ENCODE measurements around the gene PRR33.

Gene PRR33

DNA sequence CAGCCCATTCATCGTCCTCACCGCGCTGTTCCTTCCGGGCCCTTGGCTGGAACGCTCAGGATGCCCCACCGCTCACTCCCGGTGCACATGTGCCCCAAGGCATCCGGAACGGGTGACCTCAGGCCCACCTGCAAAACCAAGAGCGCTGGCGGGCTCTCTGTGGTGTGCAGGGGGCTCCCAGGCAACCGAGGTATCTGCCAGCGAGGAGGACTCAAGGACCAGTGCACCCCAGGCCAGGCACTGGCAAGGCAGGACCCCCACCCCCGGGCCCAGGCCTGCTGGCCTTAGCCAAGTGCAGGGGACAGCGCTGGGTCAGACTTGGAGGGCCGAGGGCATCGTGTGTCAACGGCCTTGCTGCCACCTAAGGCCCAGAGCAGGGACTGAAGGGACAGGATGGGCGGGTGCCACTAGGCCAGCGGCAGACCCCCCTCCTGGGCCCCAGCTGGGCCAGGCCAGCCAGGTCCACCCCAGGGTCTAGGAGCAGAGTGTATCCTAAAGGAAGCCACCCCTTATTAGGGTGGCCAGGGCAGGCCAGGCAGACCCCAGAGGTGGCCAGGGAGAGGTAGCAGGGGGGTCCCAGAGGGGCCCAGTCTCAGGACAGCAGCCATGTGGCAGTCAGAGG, 36.3 kb upstream of the PRR33 start:
- DNase-seq (ENCODE audit: low read depth in 2 of 2), result no peak

DNA sequence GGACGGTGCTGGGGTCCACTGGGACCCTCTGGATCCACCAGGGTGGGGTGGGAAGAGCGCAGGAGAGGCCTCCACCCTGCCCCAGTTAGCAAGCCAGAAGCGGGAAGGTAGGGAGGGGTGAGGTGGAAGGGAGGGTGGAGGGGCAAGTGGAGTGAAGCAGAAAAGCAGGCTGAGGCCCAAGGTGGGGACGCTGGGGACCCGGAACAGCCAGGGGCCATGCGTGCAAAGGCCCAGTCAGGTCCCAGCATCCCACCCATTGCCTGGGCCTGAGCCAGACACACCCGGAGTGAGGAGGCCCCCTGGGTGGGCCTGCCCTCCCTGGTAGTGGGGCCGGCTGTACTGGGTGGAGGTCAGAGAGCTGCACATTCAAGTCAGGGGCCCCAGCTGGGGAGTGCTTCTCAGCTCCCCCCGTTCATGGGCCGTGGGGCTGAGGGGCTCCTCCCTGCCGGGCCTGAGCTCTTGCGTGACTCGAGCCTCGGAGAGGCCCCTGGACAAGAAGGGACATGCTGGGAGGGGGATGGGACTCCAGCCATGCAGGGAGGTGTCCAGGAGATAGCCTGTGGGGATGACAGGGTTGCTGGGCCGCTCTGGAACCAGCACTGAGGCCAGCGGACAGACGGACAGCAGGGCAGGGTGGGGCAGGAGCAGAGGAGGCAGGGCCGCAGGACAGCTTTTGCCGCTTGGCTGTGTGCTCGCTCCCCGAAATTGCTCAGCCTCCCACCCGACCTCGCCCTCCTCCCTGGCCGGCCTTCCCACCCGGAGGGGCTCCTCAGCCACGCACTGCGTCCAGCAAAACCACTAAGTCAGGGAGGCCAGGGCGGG, 35.5 kb upstream of the PRR33 start:
- DNase-seq (ENCODE audit: low read depth in 2 of 2), result no peak

DNA sequence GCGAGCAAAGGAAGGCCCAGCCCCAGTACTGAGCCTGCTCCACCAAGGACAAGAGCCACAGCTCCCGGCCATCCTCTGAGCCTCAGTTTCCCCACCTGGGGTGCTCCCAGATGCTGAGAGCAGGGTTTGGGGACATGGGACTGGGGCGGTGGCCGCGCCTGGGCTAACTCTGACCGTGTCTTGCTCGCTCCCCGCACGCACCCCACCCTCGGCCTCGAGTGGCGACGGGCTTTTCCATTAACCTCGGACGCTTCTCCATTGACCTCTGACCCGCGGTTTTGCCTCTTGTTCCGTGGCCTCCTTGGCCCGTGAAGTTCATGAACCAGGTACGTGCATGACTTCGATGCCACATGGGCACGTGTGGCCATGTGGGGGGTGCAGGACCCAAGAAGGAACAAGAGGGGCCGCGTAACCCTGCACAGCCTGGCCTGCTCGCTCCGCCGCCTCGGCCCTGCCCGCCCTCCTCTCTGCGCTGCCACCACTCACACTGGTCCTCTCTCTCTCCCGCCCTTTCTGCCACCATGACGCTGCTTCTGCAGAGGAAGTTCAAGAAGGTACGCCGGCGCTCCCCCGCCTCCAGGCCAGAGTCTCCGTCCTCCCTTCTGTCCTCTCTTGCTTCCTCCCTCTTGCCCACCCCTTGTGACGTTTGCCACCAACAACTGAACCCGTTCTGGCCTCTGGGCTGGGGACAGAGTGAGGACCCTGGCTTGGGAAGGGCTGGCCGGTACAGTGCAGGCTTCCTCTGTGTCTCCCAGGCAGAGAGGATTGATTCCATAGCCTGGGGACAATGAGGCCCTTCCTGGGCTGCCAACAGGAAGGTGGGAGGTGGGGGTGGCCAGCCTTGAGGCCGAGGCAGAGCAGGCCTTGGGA, 34.7 kb upstream of the PRR33 start:
- no peak for DNase-seq (ENCODE audit: low read depth in 2 of 2)

DNA sequence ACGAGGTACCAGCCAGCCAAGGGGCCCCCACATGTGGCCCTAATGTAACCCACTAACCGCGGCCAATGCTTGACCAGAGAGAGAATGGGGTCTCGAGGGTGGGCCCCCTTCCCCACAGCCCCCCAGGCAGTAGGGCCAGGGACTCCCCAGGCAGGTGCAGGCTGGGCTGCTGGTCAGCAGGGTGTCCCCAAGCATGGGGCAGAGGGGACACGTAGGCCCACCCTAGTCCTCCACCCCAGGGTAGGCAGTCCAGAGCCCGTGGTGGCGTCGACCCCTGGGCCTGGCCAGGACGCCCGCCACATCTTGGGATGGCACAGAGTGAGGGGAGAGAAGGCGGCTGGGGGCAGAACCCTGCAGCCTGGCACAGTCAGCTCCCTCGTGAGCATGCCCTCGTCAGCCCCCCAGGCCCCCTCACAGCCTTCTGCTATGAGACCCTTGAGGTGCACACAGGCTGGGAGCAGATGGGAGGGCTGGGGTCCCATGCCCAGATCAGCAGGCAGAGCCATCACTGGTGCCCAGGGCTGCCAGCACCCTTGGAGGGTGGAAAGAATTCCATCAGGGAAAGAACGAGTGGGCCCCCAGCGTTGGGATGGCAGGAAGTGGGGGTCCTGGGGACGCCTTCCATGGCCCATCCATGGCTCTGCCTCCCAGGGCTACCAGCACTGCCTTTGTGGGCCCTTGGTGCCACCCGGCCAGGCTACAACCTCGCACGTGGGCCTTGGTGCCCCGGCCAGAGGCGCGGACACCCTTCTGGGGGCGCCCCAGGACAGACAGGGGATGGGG, 33.9 kb upstream of the PRR33 start:
- no peak for DNase-seq (ENCODE audit: low read depth in 2 of 2)

DNA sequence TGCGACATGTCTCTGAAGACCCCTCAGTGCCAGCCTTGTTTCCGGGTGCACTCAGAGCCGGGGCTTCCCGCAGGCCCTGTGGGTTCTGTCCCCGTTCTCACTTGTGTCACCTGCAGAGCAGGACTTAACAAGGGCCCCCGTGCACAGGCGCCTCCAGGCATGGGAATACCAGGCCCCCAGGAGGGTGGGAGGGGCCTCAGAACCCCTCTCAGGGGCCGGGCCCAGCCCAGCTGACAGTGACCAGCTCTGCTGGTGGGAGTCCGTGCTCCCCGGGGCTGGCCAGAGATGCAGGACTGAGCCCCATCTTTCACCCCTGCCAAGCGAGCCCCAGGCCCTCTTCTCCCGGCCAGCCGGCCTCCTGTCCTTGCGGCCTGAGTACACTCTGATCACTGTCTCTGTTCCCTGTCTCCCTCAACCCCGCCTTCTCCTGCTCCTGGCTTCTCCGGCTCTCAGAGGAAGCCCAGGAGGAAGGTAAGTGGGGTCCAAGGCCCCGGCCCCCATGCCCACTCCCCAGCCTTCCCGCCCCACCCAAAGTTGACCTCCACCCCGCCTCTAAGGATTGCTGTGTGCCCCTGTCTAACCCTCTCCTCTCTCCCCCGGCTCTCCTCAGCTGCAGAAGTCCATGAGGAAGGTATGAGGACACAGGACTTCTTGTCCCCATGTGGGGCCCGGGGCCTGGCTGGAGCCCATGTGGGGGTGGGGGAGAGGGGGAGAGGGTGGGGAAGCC, 33.1 kb upstream of the PRR33 start:
- no peak for DNase-seq (ENCODE audit: low read depth in 2 of 2)

DNA sequence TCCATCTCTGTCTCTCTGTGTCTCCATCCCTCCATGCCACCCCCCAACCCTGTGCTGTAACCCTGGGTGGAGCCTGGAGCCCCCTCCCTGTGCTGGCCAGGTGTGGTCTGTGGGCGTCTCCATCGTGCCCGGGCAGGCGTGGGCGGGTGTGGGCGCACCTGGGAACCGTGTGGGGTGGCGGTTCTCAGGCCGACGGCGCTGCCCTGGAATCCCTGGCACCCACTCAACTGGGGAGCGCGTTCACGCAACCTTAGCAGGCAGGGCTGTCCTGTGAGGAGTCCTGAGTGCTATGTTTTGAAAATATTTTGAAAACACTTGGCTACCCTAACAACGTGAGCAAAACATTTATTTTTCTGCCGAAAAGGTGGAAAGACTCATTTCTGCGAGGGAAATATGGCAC, 32.5 kb upstream of the PRR33 start:
- no peak for DNase-seq (ENCODE audit: low read depth in 2 of 2)

DNA sequence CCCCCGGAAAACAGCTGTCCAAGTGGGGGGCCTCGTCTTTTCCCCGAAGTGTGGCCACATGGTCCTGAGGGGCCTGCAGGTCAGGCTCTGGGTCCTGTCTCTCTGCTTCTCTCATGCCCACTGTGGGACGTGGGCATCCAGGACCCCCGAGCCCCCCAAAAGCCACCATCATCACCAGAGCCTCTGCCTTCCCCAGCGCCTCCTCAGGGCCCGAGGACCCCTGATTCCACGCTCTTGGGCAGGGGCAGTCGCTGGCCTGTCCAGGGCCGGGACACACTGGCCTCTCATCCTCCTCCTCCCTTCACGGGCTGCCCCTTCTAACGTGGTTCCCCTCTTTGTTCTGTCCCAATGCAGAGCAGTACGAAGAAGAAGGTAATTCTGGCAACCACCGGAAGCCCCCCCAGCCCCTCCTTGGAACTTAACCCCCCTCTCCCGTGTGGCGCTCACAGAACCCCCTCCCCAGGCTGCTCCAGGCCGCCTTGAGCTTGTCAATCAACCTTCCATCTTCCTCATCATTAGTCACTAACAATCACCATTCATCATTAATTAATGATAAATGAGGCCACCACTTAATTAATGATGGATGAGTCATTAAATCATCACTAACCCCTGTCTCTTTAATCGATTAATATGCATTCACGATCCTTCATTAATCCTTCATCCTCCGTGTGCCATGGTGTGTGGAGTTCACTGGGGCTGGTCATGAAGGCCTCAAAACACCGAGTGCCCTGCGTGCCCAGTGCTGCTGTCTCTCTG, 31.7 kb upstream of the PRR33 start:
- no peak for DNase-seq (ENCODE audit: low read depth in 2 of 2)

DNA sequence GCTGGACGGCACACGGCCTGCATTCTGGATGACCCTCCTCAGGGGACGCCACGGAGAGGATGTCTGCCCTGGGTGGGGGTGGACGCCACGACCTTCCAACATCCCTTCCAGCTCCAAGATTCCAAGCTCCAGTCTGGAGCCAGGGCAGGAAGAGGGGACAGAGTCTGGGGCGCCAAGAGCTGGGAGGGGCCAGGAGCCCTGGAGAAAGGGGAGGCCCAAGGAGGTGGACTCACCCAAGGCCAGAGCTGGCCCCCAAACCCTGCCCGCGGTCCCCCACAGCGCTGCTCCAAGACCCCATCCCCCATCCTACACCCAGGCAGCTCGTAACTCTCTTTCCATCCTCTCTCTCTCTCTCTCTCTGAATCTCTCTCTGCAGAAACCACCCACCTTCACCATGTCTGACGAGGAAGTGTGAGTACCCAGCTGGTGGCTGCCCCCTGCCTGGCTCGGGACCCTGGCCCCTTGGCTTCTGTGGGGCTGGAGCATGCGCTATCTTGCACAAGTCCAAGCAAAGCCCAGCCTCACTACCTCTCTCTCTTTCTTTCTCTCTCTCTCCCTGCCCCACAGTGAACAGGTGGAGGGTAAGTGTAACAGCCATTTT, 30.9 kb upstream of the PRR33 start:
- no peak for DNase-seq (ENCODE audit: low read depth in 2 of 2)

DNA sequence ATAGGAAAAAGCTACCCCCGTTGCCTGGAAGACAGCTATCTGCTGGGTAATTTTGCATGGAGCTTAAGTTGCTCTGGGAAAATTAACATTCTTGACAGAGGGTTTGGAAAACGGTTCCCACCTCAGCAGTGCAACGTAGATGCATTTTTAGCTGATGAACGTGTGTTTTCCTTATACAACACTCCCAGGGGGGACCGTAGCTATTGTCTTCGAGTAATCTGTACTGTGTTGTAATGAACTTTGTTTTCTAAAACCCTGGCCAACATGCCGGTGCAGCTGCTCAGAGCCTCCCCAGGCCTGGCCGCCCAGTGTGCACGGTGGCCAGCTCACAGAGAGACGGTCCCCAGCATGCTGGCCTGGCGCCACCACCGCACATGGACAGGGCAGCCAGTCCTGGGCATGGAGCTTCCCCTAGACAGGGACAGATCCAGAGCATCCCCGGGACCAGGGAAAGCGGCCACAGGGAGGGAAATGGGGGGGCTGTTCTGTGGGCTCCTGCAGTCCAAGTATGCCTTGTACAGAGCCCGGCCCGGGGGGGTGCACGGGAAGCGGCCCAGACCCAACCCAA, 30.0 kb upstream of the PRR33 start:
- DNase-seq (ENCODE audit: low read depth in 2 of 2), result no peak

DNA sequence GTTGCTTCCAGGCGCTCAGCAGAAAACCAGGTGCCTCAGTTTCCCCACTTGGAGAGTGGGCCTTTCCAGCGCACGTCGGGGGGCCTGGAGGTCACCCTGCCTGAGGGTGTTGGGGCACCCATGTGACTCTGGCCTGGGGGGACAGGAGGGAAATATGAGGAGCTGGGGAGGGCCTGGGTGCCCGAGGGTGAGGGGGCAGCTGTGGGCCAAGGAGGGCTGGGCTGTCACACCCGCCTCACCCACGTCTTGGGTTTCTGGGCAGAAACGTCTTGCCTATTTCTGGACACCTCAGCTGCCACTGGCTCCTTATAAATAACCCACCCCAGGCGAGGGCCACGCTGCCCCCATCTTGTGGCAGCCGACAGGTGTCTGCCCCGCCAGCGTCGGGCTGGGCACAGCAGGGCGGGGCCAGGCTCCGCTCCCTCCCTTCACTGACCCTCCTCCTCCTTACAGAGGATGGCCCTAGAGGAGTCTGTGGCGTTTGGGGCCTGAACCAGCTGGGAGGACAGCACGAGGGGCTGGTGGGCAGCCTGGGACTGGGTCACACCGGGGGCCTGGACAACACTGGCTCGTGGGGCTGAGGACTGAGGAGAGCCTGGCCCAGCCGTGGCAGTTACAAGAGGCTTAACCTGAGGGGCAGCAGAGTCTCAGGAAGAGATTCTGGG, 29.3 kb upstream of the PRR33 start:
- DNase-seq (ENCODE audit: low read depth in 2 of 2), result no peak

DNA sequence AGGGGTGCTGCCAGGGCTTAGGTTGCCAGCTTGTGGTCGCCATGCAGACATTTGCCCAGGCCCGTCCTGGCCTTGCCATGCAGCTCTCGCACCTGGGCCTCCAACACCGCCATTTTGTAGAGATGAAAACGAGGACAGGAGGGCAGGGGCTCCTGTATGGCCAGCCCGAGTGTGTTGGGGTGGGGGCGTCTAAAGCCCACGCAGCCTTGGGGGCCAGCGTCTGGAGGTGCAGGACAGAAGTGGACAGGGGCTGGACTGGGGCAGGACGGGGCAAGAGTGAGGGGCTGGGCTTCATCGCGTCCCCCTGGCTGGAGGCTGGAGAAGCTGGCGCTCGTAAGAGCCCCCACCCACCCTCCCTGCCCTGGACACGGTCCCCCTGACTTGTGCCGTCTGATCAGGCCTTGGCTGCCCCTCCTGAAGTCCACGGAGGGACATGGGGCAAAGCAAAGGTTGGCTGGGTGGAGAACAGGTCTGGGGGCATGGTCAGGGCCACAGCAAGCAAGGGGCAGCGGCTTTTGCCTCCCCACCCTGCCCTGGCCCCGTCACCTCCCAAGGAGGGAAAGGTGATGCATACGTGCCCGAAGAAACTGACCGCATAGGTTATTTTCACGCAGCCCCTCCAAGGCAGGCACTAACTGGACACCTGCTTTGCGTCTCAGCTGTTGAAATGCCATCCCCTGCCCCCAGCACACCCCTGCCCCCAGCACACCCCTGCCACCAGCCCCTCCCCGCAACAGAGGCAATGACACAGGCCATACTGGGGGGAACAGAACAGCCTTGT, 28.6 kb upstream of the PRR33 start:
- no peak for DNase-seq (ENCODE audit: low read depth in 2 of 2)

DNA sequence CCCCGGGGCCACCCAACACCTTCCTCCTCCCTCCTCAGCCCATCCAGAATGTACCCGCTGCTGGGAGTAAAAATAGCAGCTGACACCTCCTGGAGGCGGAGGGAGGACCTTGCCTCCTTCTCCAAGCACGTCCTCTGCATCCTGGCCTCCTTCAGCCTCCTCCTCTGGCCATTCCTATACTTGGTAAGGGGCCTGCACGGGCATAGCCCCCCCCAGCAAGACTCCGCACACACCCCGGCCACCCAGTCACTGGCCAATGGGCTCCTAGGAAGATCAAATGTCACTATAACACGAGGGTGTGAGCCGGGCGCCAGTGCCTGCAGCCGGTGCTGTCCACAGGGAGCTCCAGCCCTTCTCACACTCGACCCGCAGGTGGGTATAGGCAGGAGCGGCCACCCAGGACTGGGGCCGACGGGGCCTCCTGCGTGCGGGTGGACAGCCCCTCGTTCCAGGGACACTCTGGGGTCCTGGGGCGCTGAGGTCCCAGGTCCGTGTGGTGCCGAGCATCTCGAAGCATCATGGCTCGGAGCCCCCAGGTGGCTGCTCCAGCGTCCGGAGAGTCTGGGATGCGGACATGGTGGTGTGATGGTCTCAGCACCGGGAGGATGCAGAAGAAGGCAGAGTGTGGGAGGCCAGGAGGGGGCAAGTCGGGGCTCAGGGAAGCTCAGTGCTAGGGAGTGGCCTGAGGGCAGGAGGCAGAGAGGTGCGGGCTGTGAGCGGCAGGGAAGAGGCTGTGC, 27.9 kb upstream of the PRR33 start, which contains the start of gene TNNT3:
Gene TNNT3, plus strand, starts transcription at position 313 of the 737 bp plus-strand sequence. CDS start 3,172 bp downstream, outside the sequence.
- DNase-seq (ENCODE audit: low read depth in 2 of 2), result no peak

DNA sequence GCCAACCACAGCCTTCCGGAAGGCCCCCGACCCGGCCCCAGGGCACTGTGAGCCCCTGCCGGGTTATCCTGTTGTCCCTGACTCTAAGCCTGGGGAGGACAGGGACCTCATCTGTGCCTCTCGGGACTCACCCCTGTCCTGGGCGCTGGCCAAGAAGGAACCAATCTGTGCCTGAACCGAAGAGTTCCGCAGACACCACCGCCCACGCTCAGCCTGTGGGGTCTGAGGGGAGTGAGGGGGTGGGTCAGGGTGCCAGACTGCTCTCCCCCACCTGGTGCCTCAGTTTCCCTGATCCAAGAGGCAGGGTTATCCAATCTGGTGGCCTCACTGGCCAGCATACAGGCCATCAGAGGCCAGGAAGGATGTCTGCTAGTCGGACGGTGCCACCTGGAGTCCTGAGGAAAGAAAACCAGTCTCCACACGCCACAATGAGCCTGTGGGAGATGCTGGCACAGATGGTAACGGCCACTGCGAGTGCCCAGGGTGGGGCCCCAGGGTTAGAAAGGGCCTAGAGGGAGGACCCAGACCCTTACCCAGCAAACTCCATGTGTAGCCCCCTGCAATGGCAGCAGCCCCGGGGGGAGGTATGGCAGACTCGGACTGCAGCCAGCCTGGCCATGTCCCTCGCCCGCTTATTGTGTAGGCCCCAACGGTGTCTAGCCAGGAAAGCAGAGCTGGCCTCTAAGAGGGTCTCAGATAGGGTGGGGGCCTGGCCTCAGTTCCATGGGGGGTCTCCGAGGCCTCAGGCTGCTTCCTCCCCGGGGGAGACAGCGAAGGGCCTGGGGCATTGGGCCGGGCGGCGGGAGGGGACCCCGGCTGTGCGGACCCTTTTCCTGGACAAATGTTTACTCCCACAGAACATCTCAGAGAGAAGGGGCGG, 27.0 kb upstream of the PRR33 start:
- no peak for DNase-seq (ENCODE audit: low read depth in 2 of 2)

DNA sequence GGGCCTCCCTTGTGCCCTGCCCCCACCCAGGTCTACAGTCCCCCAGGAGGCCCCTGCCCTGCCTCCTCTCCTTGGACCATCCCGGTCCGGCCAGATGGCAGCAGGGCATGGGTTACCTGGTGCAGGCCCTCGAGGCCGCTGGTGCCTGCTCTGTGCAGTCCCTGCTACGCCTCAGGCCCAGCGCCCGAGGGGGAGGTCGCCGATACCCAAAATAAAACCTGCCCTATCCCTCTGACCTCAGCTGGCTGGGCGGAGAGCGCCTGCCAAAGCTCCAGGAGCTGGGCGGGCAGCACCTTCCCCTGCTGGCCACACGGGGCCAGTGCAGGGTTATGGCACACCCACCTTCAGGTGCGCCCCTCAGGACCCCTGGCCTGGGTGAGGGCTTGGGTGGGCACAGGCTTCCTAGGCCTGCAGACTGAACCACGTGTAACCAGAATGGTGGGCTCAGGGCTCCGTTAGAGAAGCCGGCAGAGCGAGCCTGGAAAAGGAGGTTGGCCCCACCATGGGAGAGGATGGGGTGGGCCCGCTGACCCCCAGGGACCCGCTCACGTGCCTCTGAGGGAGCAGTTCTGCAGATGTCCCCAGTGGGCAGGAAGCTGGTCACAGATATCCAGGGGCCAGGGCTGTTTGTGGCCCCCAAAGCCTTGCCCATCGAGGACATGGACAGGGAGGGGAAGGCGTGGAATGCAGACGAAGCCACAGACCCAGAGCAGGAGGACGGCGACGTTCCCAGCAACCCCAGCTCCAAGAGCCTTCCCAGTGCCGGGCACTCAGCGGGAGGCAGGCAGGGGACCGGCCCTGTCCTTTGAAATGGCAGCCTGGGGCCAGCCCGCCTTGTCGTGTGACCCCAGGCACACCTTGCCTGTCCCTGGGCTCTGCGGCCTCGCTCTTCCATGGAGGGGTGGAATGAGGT, 26.1 kb upstream of the PRR33 start:
- DNase-seq (ENCODE audit: low read depth in 2 of 2), result no peak

DNA sequence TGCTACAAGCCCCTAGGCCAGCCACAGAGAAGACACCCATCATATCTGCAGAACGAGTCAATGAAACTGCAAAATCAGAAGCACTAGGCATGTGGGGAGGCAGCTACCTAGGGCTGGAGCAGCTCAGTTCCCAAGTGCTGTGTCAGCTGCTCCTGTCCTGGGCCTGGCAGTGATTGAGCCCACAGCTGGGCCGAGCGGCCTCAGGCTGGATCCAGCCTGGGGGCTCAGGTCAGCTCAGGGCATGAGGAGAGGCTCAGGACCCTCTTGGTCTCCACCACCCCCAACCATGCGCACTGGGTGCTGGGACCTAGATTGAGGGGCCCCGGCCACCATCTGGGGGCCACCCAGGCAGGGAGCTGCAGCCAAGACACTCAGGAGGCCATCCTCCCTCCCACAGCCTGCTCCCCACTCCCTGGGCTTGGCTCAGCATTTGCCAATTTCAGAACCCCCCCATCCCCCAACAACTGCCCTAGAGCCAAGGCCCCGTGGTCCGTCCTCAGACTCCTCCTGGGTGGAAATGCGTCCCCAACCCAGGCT, 25.4 kb upstream of the PRR33 start:
- DNase-seq (ENCODE audit: low read depth in 2 of 2), result no peak
